HEK293T (cell line): Measurements from ENCODE around the gene RASSF8.

Experiments used
- CTCF ChIA-PET: fragments of 350-600 bp; formaldehyde crosslinking; extraction: SDS; loops from one replicate; lab custom pipeline; 2021; ENCODE audit warnings: antibody characterized with exemption, inconsistent platforms; lab: Yijun Ruan, JAX
- POLR2A ChIA-PET: fragments of 350-600 bp; formaldehyde crosslinking; extraction: SDS; loops from one replicate; lab custom pipeline; 2020; ENCODE audit warnings: antibody characterized with exemption, inconsistent platforms; lab: Yijun Ruan, JAX
- DNase-seq: peaks from one replicate; pipeline ENCODE4 v3.0.0; 2012; ENCODE audit warnings: mixed read lengths; ENCODE audit errors: extremely low spot score
- ARNT ChIP-seq: fragments of 450-650 bp; IDR thresholded peaks from 2 replicates; pipeline ENCODE4 v1.6.1; 2017; ENCODE audit warnings: mild to moderate bottlenecking
- BHLHE40 ChIP-seq: fragments of 450-650 bp; IDR thresholded peaks from 2 replicates; pipeline ENCODE4 v1.6.1; 2016; ENCODE audit warnings: mild to moderate bottlenecking, moderate library complexity, borderline replicate concordance
- CTBP1 ChIP-seq: fragments of 450-650 bp; IDR thresholded peaks from 2 replicates; pipeline ENCODE4 v1.6.1; 2016; ENCODE audit warnings: borderline replicate concordance
- ELF4 ChIP-seq: fragments of 450-650 bp; IDR thresholded peaks from 2 replicates; pipeline ENCODE4 v1.6.1; 2017; ENCODE audit warnings: antibody characterized with exemption
- FOXA1 ChIP-seq: fragments of 450-650 bp; IDR thresholded peaks from 2 replicates; pipeline ENCODE4 v1.6.1; 2016; ENCODE audit warnings: mild to moderate bottlenecking
- FOXK2 ChIP-seq: fragments of 450-650 bp; IDR thresholded peaks from 2 replicates; pipeline ENCODE4 v1.6.1; 2016; ENCODE audit warnings: mild to moderate bottlenecking
- FOXM1 ChIP-seq: fragments of 450-650 bp; IDR thresholded peaks from 2 replicates; pipeline ENCODE4 v1.6.1; 2017; ENCODE audit warnings: mild to moderate bottlenecking, borderline replicate concordance
- HDGF ChIP-seq: fragments of 450-650 bp; IDR thresholded peaks from 2 replicates; pipeline ENCODE4 v1.6.1; 2017; ENCODE audit warnings: antibody characterized with exemption, borderline replicate concordance
- L3MBTL2 ChIP-seq: fragments of 450-650 bp; conservative IDR thresholded peaks from 2 replicates; pipeline ENCODE4 v1.6.1; 2016; ENCODE audit warnings: mild to moderate bottlenecking
- LEF1 ChIP-seq: fragments of 450-650 bp; IDR thresholded peaks from 2 replicates; pipeline ENCODE4 v1.6.1; 2017; ENCODE audit warnings: mild to moderate bottlenecking, borderline replicate concordance
- NFRKB ChIP-seq: fragments of 450-650 bp; IDR thresholded peaks from 2 replicates; pipeline ENCODE4 v1.6.1; 2016; ENCODE audit warnings: mild to moderate bottlenecking, moderate library complexity
- PKNOX1 ChIP-seq: fragments of 450-650 bp; IDR thresholded peaks from 2 replicates; pipeline ENCODE4 v1.6.1; 2016
- SP1 ChIP-seq: fragments of 450-650 bp; IDR thresholded peaks from 2 replicates; pipeline ENCODE4 v1.6.1; 2017
- SUZ12 ChIP-seq: fragments of 450-650 bp; IDR thresholded peaks from 2 replicates; pipeline ENCODE4 v1.6.1; 2016; ENCODE audit warnings: mild to moderate bottlenecking
- TARDBP ChIP-seq: fragments of 450-650 bp; IDR thresholded peaks from 2 replicates; pipeline ENCODE4 v1.6.1; 2016
- ZNF384 ChIP-seq: fragments of 450-650 bp; IDR thresholded peaks from 2 replicates; pipeline ENCODE4 v1.6.1; 2016

The RASSF8 gene

GRCh38 chr12:25962932-25963525 lies 4.5 kb downstream of the RASSF8 start:
- TF ChIP-seq LEF1 (no peak), FOXM1 (no peak), PKNOX1 (no peak), TARDBP (no peak), HDGF (no peak), FOXA1 (no peak), ZNF384 (no peak), ARNT (no peak), NFRKB (no peak), FOXK2 (no peak), SUZ12 (no peak), L3MBTL2 (no peak), BHLHE40 (no peak), ELF4 (no peak), SP1 (no peak), CTBP1 (no peak)
- DNase-seq: no peak
- CTCF ChIA-PET: no interaction called here
- POLR2A ChIA-PET: no interaction called here

GRCh38 chr12:25965682-25966081 lies 7.2 kb downstream of the RASSF8 start:
- CTCF ChIA-PET: no interaction called here
- TF ChIP-seq FOXK2 (no peak), ARNT (no peak), L3MBTL2 (no peak), ELF4 (no peak), BHLHE40 (no peak), LEF1 (no peak), TARDBP (no peak), ZNF384 (no peak), NFRKB (no peak), HDGF (no peak), CTBP1 (no peak), FOXM1 (no peak), FOXA1 (no peak), SUZ12 (no peak), SP1 (no peak), PKNOX1 (no peak)
- POLR2A ChIA-PET: no interaction called here
- DNase-seq: no peak

GRCh38 chr12:25970082-25970481 lies 11.6 kb downstream of the RASSF8 start:
- TF ChIP-seq SUZ12 (no peak), SP1 (no peak), BHLHE40 (no peak), LEF1 (no peak)
- POLR2A ChIA-PET: no interaction called here
- CTCF ChIA-PET: no interaction called here
- DNase-seq: no peak

GRCh38 chr12:25970916-25971653 lies 12.6 kb downstream of the RASSF8 start:
- no peak for TF ChIP-seq HDGF
- TF ChIP-seq L3MBTL2: no peak
- no peak for TF ChIP-seq FOXK2
- no peak for TF ChIP-seq TARDBP
- TF ChIP-seq FOXA1: no peak
- no peak for TF ChIP-seq CTBP1
- TF ChIP-seq ELF4: no peak
- TF ChIP-seq NFRKB: no peak
- TF ChIP-seq FOXM1: no peak
- TF ChIP-seq BHLHE40: no peak
- no peak for TF ChIP-seq PKNOX1
- DNase-seq: no peak
- CTCF ChIA-PET: interaction anchor here (0.6 kb wide), 2 partner anchors 122 to 507 kb away, joined by 3 read pairs; no protein-coding TSS in a partner anchor
- POLR2A ChIA-PET: no interaction called here

GRCh38 chr12:25971654-25972041 lies 13.2 kb downstream of the RASSF8 start:
- TF ChIP-seq NFRKB: no peak
- no peak for TF ChIP-seq CTBP1
- no peak for TF ChIP-seq FOXA1
- no peak for TF ChIP-seq LEF1
- TF ChIP-seq ELF4: no peak
- no peak for TF ChIP-seq BHLHE40
- TF ChIP-seq HDGF: no peak
- no peak for TF ChIP-seq TARDBP
- TF ChIP-seq FOXK2: no peak
- no peak for TF ChIP-seq L3MBTL2
- TF ChIP-seq FOXM1: no peak
- TF ChIP-seq PKNOX1: no peak
- no peak for TF ChIP-seq ZNF384
- no peak for TF ChIP-seq SUZ12
- TF ChIP-seq ARNT: no peak
- TF ChIP-seq SP1: no peak
- ChIA-PET POLR2A (no interaction called here), CTCF (no interaction called here)
- no peak for DNase-seq

GRCh38 chr12:25972783-25973182 lies 14.3 kb downstream of the RASSF8 start:
- ChIA-PET CTCF (no interaction called here), POLR2A (no interaction called here)
- no peak for TF ChIP-seq FOXA1
- no peak for DNase-seq
